LNCaP clone FGC (cell line): ENCODE data around the gene KIF6.
"Not testable (repeated sequence)": the region's sequence is repeated elsewhere in the genome, so short reads cannot be mapped to it uniquely, and the experiment has no call there.

Experiments used
- DNase-seq: peaks from one replicate; pipeline ENCODE4 v3.0.0-alpha.2; 2011; ENCODE audit warnings: low read depth
- H3K4me3 ChIP-seq: 2 replicates; pipeline ENCODE4 v1.5.1; 2011; ENCODE audit warnings: mild to moderate bottlenecking, low read depth, low read length, control low read depth
- CTCF ChIP-seq: IDR thresholded peaks from 2 replicates; pipeline ENCODE4 v1.5.1; 2012; ENCODE audit warnings: mild to moderate bottlenecking; ENCODE audit not compliant: control insufficient read depth, insufficient read depth; ENCODE audit errors: extremely low read depth

The KIF6 gene

DNA sequence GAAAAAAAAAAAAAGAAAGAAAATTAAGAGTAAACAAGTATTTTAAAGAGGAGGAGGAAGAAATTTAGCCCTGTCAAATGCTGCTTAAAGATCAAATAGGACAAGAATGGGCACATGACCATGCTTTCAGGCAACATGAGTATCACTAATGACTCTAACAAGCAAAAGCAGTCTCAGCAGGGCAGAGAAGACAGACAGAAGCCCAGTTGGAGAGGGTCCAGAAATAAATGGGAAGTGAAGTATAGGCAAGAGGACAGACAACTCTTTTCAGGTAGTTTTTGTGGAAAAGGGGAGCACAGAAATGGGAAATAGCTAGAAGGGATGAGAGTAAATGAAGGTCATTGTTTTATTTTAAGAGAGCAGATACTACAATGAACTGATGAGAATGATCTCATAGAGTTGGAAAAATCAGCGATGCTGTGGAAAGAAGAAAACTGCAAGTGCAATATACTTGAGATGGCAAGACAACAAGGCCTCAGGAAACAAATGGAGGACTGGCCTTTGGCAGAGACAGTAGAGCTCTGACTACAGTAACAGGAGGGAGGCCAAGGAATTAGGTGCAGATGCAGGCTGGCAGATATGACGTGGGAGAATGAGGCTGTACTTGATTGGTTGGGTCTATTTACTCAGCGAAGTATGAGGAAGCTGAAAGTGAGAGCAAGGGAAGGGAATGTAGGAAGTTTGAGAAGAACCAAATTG lies 40.3 kb downstream of the KIF6 start:
- DNase-seq = no peak

DNA sequence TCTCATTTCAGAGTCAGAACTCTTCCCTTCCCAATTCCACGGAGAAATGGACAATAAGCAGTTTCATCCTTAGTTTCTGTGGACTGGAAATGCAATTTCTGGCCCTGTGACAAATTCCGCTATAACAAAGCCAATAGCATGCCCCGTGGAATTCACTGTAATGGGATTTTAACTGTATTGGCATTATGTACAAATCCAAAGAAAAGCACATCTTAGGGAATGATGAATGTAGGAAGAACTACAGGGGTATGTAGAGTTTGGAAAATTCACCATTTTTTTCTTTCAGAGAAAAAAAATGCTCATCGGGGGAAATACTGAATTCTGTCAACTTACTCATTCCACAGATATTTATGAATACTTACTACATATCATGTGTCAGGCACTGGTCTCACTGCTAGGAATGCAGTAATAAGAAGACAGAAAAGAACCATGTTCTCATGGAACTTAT lies 43.5 kb downstream of the KIF6 start:
- DNase-seq = no peak
- no peak for TF ChIP-seq CTCF
- H3K4me3 ChIP-seq = no peak overlapping the region

More for the DNA sequence above, 40.3 kb downstream of the KIF6 start:
- H3K4me3 ChIP-seq = no peak overlapping the region
- TF ChIP-seq CTCF = no peak

DNA sequence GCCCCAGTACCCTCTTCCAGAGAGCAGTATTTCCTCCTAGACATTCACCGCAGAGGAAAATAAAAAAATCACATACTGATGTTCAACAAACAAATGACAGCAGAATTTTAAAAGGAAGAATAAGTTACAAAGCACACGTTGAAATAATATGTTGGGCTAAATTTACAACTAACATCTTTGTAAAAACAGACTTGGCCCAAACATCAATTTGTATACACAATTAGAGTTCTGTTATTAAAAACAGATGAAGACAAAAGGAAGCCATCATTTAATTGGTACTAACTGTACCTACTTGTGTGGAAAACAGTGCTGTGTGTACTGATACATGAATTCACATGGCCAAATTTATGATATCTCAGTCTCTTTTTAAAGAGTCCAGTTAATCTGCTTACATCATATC lies 46.3 kb downstream of the KIF6 start:
- H3K4me3 ChIP-seq = no peak overlapping the region
- DNase-seq = no peak
- TF ChIP-seq CTCF = no peak

- not testable (repeated sequence) for DNase-seq
Observed at GRCh38 chr6:39677318-39677717, 47.9 kb downstream of the KIF6 start.

DNA sequence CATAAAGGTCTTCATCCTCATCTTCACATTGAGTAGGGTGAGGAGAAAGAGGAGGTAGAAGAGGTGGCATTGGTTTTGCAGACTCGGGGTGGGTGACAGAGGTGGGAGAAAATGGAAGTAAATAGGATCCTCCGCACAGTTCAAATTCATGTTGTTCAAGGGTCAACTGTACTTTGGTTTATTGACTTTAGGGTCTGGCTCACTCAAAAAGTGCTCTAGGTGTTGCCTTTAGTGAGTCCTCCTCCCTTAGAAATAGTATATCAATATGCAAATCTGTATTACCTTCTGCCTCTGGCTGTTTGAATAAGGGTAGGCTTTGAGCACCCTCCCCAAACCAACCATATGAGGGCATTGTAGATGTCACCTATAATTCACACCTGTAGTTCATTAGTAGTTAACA lies 54.7 kb downstream of the KIF6 start:
- no peak for TF ChIP-seq CTCF
- no peak for DNase-seq
- H3K4me3 ChIP-seq = no peak overlapping the region

More at GRCh38 chr6:39677318-39677717, 47.9 kb downstream of the KIF6 start:
- not testable (repeated sequence) for H3K4me3 ChIP-seq

GRCh38 chr6:39669973-39670342 lies 55.2 kb downstream of the KIF6 start:
- no peak overlapping the region for H3K4me3 ChIP-seq
- no peak for TF ChIP-seq CTCF
- DNase-seq = no peak

DNA sequence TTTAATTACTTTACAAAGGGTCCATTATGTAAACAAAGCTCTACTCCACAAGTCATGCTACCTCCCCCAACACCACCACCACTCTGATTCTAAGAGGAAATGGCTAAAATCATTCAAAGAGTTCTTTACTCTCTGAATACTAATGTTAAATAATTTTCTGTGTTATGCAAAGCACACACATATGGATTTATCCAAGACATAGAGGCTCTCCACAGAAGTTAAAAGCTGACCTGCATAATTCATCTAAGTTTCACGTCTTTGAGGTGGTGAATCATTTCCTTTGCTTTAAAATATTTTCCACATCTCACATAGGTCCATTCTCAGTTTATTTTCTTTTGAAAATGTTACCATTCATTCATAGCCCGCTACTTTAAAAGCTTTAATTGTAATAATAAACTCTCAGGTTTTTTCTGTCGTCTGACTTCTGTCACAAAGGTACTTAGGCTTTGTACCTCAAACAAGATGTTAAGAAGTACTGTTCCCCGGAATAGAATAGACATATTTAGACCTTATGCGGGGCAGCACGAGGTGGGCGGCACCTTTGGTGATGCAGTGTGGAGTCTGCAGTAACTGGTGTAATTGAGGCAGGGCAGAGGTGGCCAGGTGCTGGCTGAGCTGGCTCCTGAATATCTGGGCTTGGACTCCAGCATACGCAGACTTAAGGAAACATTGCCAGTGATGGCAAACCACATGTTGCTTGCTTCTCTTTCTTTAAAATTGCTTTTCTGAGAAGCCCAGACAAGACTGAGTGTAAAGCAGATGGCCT lies 55.8 kb downstream of the KIF6 start:
- TF ChIP-seq CTCF = no peak
- DNase-seq = no peak
- H3K4me3 ChIP-seq = no peak overlapping the region
